ENCODE measurements around the gene SYNJ2BP. TPM values are rescaled to one million over a fixed set of nuclear protein-coding genes. Genes with fewer than 3 reads are reported as not detected.

The SYNJ2BP gene
- total and polyA plus RNA-seq, 9 of the 15 experiments (the other 6 are each of a cell fraction or from before 2014, with no cell fraction given): 1.8 to 4.6 (median 3.3) TPM

GRCh38 chr14:70394674-70395306 lies 22.1 kb downstream of the SYNJ2BP start (continued):
- TF ChIP-seq, protein P1, sequence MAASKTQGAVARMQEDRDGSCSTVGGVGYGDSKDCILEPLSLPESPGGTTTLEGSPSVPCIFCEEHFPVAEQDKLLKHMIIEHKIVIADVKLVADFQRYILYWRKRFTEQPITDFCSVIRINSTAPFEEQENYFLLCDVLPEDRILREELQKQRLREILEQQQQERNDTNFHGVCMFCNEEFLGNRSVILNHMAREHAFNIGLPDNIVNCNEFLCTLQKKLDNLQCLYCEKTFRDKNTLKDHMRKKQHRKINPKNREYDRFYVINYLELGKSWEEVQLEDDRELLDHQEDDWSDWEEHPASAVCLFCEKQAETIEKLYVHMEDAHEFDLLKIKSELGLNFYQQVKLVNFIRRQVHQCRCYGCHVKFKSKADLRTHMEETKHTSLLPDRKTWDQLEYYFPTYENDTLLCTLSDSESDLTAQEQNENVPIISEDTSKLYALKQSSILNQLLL (CRISPR knock-in tag; IDR thresholded peaks at IDR 0.05; ENCODE audit: borderline replicate concordance): no peak
- no peak for TF ChIP-seq RAD51 (IDR thresholded peaks at IDR 0.05; ENCODE audit: borderline replicate concordance, low read depth)
- TF ChIP-seq POLR2G (IDR thresholded peaks at IDR 0.05; ENCODE audit: low read depth, low read length): no peak

GRCh38 chr14:70392676-70393075 lies 24.2 kb downstream of the SYNJ2BP start:
- WGBS (ENCODE audit: insufficient coverage, low coverage, missing lambda C conversion rate): 3% methylated on average over 3 of the region's 3 CpGs
- TF ChIP-seq HNRNPK (IDR thresholded peaks at IDR 0.05; ENCODE audit: low read depth, low read length, poor library complexity, severe bottlenecking): no peak
- no peak for TF ChIP-seq MECOM (CRISPR knock-in tag; IDR thresholded peaks at IDR 0.05)
- no peak for TF ChIP-seq AFF1 (IDR thresholded peaks at IDR 0.05; ENCODE audit: low read depth in 1 of 2, partially characterized antibody in 2 of 2)
- TF ChIP-seq ZFX (CRISPR knock-in tag; IDR thresholded peaks at IDR 0.05): no peak
- no peak for TF ChIP-seq ZNF695 (CRISPR knock-in tag; IDR thresholded peaks at IDR 0.05)
- no peak for TF ChIP-seq HIVEP1 (CRISPR knock-in tag; IDR thresholded peaks at IDR 0.05)
- TF ChIP-seq TAL1 (IDR thresholded peaks at IDR 0.05): no peak
- TF ChIP-seq PHTF2 (CRISPR knock-in tag; IDR thresholded peaks at IDR 0.05): no peak
- TF ChIP-seq ZNF263 (CRISPR knock-in tag; IDR thresholded peaks at IDR 0.05; ENCODE audit: borderline replicate concordance): no peak
- TF ChIP-seq NRF1 (conservative IDR thresholded peaks at IDR 0.05 in 1 of 2, IDR thresholded peaks at IDR 0.05 in 1 of 2): no peak
- no peak for TF ChIP-seq IRF2 (CRISPR knock-in tag; IDR thresholded peaks at IDR 0.05)
- TF ChIP-seq FUS (optimal IDR thresholded peaks at IDR 0.05; ENCODE audit: low read depth, low read length): no peak

More at GRCh38 chr14:70392676-70393075, 24.2 kb downstream of the SYNJ2BP start:
- no peak overlapping the region for H3K9ac ChIP-seq (ENCODE audit: insufficient read depth in 1 of 2, low read depth in 2 of 2, low read length in 2 of 2)
- POLR2A ChIA-PET: no interaction called here
- DNase-seq (ENCODE audit: extremely low read depth in 1 of 4, low spot score in 3 of 4) (no peak), FAIRE-seq (no peak), ATAC-seq (no peak)
- in situ Hi-C loops (cut with MboI): no loop called here
- no peaks in the 10 kb centered on the region for H3K79me2 ChIP-seq (ENCODE audit: control insufficient read depth, insufficient read depth, low read length)
- H4K20me1 ChIP-seq (replicated peaks; ENCODE audit: control insufficient read depth, insufficient read depth, low read length): no peaks in the 10 kb centered on the region
- no peaks in the 10 kb centered on the region for H3K36me3 ChIP-seq (ENCODE audit: control insufficient read depth, insufficient read depth, low read length)
- H3K27me3 ChIP-seq (ENCODE audit: control insufficient read depth in 2 of 2, insufficient read depth in 2 of 2, low read length in 2 of 2): no peaks in the 10 kb centered on the region
- no peak overlapping the region for H2AFZ ChIP-seq (ENCODE audit: low read depth, low read length)
- no peaks in the 10 kb centered on the region for H3K9me3 ChIP-seq (replicated peaks; ENCODE audit: control insufficient read depth, insufficient read depth, low read depth, low read length)
- no peaks in the 10 kb centered on the region for H3K9me1 ChIP-seq (ENCODE audit: control insufficient read depth, insufficient read depth, low read length)
- CTCF ChIA-PET (ENCODE audit: low intra/inter-chr PET ratio): no interaction called here
- intact Hi-C loops (cut with micrococcal nuclease): no loop called here
- no peak overlapping the region for H3K4me3 ChIP-seq
- no peak overlapping the region for H3K27ac ChIP-seq (ENCODE audit: extremely low read depth, low read depth, low read length)
- H3K4me1 ChIP-seq (replicated peaks in 1 of 2; ENCODE audit: control insufficient read depth in 2 of 2, insufficient read depth in 2 of 2, low read length in 2 of 2): no peaks in the 10 kb centered on the region
- BruUV-seq (replicated peaks): no TSS peak
- H3K4me2 ChIP-seq (ENCODE audit: insufficient read depth, low read length): no peak overlapping the region
